D341Med (cell line): Measurements from ENCODE around the gene HIPK2.

Source experiments
- DNase-seq: peaks from one replicate; pipeline ENCODE4 v3.0.0; 2012; ENCODE audit warnings: low spot score

HIPK2 gene

GRCh38 chr7:139733751-139734150 is 44.0 kb downstream of the HIPK2 start:
- DNase-seq, result no peak

- no peak for DNase-seq
These were observed 45.2 kb downstream of the HIPK2 start for GRCh38 chr7:139732471-139733167.

DNA sequence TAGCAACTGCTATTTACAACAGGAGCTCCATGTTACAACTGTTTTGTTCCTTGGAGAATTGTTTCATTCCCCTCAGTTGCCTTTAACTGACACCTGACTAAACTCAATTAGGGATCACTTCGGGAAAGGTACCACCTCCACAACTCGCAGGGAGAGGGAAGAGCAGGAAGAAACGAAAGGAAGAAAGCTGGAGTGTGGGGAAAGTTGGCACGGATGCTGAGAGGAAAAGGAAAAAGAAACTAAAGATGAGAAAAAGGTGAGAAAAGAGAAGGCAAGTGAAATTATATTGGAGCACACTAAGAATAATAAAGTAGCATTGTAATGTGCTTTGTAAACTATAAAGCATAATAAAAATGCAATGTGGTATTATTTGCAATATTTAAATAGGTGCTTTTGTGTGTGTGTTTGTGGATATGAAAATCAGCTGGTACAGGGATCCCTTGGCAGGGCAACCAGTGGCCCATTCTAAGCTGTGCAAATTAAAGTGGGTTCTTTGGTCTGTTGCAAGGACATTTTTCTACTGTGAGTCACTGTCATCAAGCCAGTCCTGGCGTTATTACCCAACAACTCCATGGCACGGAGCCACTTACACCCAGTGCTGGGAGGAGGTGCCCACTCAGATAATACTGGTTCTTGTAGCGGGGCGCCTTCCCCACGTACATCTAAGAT is 45.9 kb downstream of the HIPK2 start:
- no peak for DNase-seq

DNA sequence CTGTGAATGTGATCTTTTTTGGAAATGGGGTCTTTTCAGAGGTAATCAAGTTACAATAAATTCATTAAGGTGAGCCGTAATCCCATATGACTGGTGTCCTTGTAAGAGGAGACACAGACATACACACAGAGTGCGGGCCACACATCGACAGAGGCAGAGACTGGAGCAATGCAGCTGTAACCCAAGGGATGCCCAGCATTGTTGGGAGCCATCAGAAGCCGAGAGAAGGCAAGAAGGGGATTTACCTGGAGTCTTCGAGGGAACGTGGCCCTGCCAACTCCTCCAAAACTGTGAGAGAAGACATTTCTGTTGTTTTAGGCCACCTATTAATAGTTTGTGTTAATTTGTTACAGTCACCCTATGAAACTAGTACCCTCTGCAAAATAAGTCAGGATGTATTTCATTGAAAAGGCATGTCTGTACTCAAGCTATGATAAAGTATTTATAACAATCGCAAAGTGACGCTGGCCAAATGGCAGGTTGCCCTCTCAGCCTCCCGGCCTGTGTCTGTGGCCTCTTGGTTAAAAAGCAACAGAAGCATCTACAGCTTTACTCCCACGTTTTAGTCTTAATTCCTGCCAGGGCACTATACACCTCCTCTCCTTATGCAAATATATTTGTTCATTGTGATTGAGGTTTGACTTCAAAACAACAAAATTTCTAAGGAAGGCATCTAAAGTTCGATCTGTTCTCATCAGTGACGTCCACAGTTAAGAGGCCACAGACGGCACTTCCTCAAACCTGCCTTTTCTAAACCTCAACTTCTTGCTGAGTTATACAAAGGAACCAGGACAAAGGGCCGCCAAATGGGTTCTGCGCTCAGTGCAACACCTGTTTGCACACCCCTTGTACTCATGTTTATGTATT is 46.8 kb downstream of the HIPK2 start:
- DNase-seq, result no peak

GRCh38 chr7:139728203-139728602 is 49.6 kb downstream of the HIPK2 start:
- no peak for DNase-seq

DNA sequence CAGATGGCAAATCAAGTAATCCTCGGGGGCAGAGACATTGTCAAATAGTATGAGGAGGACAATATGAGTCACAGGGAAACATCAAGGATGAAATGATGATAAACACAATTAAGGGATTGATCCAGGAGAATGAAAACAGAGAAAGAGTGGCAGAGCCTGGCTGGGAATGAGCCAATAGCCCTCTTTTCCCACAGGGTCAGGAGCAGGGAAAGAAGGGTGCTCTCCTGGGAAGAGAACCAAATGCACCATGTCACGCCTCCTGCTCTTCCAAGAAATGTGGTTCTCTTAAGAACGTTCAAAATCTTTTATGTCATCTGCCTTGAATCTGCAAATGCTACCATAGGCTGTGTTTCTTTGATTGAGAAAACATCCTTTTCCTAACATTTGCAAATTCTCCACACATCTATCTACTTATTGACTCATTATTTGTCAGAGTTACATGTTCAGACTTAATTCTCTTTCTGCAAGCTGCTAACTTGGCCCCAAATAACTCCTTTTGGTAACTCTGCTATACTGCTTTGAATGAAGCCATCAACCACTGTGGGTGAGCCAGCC is 50.6 kb downstream of the HIPK2 start:
- peak; percentile 70 for DNase-seq

DNA sequence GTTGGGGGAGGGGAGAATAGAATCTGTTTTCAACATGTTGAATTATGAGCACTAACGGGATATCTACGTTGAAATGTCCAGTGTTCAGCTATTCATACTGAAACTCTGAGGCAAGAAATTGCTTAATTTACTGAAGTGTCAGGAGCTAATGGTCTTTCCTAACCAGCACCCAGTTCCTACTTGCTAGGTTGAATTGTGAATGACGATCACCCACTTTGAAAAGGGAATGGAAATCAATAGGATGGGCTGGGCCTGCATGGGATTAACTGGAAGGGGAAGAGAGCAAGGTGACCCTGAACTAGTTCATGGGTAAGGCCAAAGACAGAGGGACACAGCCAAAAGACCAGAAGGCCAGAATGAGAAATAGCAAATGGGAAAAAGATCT is 51.3 kb downstream of the HIPK2 start:
- no peak for DNase-seq

DNA sequence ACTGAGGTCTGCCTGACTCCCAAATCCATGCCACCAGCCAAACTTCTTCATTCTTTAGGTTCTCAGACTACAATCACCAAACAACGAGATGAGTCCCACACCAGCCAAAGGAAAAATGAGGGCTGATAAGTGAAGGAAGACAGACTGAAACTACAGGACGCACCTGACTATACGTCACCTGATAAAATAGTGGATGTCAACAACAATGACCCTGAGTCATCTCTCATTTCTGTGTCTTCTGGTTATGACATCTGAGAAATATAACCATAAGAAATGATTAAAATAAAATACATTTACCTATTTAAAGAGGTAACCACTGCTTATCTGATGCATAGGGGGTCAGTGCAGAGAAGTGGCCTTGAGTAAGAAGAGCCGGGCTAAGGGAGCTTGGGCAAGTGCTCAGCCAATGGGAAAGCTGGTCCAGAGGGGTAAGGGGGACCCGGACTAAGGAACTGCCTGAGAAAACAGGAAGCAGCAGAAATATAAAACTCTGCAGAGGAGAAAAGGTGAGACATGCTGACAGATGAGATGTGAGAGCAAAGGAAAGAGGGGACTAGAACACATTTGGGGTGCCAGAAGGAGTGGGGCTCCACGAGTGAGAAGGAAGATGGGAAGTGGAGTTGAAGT is 51.8 kb downstream of the HIPK2 start:
- DNase-seq, result no peak

DNA sequence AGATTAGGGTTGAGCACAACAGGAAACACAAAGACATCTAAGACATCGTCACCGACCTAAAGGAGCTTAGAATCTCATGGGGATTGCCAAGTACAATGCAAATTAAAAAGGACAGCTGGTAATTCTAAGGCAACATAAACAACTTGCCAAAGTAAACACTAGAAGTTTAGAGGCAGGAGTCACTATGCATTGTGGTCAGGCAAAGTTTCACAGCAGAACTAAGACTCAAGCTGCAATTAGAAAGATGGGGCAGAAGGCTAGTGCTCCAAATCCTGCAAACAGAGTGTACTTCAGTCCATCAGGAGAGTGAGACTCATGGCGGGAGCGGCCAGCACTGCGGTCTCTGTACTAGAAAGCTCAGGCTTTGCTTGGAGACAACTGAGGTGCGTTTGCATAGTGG is 52.7 kb downstream of the HIPK2 start:
- DNase-seq, result no peak

- no peak for DNase-seq
These were observed 55.2 kb downstream of the HIPK2 start for GRCh38 chr7:139722604-139723003.

GRCh38 chr7:139721821-139722220 is 56.0 kb downstream of the HIPK2 start:
- DNase-seq, result no peak

DNA sequence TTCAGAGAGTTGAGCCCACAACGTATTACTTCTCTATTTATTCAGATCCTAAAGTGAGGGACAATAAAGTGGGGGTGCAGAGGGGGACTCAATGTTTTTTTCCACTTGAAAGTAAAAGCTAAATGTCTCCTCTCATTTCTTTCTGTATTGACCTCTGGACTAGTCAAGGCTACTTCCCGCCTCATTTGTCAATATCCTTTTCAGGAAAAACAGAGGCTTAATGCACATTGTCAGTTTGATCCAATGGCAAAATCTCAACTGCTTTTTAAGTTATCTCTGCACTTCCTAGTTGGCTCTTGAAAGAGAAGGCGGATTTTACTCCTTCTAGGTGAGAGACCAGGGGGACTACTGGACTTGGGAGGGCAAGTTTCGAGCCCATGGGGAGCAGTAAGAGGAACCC is 56.4 kb downstream of the HIPK2 start:
- no peak for DNase-seq

- DNase-seq, result no peak
These were observed 57.0 kb downstream of the HIPK2 start for GRCh38 chr7:139720705-139721231.

- DNase-seq, result no peak
These were observed 57.6 kb downstream of the HIPK2 start for GRCh38 chr7:139720186-139720585.

DNA sequence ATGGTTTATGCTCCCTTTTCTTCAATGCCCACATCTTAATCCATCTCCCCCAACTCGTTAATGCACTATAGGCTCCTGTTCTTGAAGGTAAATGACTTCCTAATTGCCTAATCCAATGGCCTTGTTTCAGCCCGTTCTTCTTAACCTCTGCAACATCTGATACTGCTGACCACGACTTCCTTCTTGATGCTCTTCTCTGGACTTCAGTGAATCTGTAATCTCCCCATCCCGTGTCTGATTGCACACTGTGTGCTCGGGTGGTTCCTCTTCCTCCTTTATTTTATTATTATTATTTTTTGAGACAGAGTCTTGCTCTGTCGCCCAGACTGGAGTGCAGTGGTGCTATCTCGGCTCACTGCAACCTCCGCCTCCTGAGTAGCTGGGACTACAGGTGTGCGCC is 58.9 kb downstream of the HIPK2 start:
- no peak for DNase-seq

DNA sequence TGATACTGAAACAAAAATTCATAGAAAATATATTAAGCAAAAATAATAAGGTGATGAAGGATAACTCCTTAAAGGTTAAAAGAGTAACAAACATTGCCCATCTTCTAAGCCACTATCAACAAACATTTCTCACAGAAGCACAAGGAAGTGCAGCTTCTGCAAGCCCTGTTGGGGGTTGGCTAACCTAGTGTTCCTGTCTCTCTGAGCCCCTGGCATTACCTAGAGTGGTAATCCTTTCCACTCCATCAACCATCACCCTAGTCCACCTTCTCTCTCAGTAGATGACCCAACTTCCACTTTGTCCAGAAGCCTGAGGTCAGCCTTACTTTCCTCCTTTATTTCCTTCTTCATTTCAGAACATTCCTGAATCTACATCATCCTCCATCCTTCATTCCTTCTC is 59.7 kb downstream of the HIPK2 start:
- DNase-seq, result no peak

DNA sequence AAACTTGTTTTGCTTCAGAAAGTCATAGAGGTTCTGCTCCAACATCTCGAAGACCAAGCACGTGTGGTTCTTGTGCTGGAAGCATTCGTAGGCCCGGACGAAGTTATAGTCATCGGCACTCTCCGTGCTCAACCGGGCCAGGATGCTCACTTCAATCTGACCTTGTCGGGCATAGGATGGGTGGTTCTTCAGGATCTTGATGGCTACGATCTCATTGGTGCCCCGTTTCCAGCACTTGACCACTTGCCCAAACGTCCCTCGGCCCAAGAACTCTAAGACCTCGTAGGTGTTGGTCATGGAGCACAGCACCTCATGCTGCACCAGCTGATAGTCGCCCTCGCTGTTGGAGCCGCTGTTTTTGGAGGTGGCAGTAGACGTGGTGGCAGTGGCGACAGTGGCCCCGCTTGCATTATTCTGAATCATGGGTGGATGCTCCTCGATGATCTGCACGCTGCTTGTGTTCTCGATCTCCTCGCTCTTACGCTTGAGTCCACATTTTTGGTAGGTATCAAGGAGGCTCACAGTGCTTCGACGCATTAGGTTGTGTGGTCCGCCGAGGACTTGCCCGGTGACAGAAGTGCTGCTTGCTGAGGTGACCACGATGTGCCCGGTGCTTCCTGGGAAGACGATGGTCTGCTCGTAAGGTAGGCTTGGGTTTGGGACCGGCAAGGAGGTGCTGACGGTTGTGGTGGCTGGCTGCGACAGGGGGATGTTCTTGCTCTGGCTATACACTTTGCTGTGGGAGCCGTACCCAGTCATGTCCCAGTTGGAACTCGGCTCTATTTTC is 61.4 kb downstream of the HIPK2 start:
- DNase-seq, result no peak

DNA sequence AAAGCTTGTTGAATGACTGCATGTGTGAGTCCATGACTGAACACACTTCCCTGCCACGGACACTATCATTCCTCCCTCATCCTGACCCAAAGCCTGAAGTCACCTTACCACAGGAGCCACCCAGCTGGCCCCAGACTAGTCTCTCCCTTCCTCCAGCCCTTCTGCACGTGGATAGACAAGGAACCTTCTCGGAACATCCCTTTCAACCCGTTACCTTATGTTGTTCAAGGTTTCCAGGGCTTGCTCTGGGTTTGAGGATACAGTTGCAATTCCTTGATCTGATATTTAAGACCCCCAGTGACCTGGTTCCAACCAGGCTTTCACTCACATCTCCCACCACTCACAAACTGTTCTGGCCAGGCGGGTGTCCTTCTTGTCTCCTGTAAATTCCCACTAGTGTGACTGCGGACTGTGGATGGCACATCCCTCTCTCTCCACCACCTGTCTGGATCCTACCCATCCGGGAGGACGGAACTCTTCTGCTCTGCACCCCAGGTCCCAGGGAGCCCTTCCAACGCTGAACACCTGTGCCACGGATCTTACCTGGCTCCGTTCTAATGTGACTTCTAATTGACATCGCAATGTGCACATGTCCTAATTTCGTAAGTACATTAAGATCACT is 62.5 kb downstream of the HIPK2 start:
- no peak for DNase-seq

DNA sequence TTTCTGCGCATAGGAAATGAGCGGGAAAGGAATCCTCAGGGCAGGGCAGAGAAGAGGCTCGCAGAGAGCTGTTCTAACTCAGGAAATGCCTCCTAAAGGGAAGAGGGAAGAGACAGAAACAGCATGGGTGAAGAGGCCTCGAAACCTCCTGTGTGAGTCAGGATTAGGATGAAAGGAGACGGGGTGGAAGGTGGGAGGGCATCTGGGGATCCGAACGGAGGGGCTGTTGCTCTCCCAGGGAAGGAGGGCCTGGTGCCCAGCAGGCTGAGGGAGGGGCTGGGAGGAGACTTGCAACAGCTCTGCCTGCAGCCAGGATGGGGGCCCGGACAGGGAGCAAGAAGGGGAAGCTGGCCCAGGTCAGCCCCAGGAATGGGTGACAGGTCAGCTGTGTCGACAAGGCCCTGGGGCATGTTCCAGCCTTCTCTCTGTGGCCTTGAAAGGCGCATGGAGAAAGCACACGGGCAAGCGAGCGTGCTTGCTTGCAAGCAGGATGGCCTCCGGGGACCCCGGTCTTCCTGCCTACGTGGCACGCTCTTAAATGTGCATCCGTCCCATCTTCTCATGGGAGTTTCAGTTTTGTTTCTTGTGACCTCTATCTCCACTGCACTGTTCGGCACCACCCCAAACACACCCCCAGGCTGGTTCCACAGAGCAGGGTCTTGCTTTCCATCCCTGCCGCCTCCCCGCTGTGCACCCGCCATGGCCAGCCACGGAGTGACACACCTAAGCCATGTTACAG is 63.5 kb downstream of the HIPK2 start:
- no peak for DNase-seq
